Parietal lobe (tissue), 1 donor: ENCODE results near the gene ID2. TPM values are rescaled to one million over a fixed set of nuclear protein-coding genes. Genes with fewer than 3 reads are reported as not detected.

Experiments used
- total RNA-seq: library from RNA; depleted of rRNA; stranded (reverse); fragments of >200 nt; gene quantifications from one replicate; pipeline ENCODE4 v1.2.3, GENCODE V29; 2014

Gene ID2
- 345 TPM for total RNA-seq

GRCh38 chr2:8681786-8682692 is at the start of gene ID2:
ID2 (plus strand) TSS chr2:8682056; CDS start chr2:8682166, 110 bp downstream.

Other genes with a start within 250 kb of the ID2 start
- gene KIDINS220, start 155.6 kb downstream of the ID2 start, total RNA-seq, result 812 TPM